ENCODE results near the gene TUBE1. TPM values are rescaled to one million over a fixed set of nuclear protein-coding genes. Genes with fewer than 3 reads are reported as not detected.

TUBE1 gene
- total RNA-seq, 1 donor from 2014 or later: 33.4 TPM

GRCh38 chr6:112118034-112118433 lies 30.8 kb upstream of the TUBE1 start:
- FAIRE-seq (no peak), DNase-seq (ENCODE audit: low read depth) (no peak)
- no peak for TF ChIP-seq CTCF (IDR thresholded peaks at IDR 0.05; ENCODE audit: insufficient read depth, low read length, severe bottlenecking)
- Histone ChIP-seq H3K36me3 (ENCODE audit: control insufficient read depth, insufficient read depth, low read length) (no peaks in the 10 kb centered on the region), H3K4me3 (ENCODE audit: low read depth, low read length) (no peak overlapping the region), H3K27me3 (ENCODE audit: control insufficient read depth, insufficient read depth, low read length) (no peaks in the 10 kb centered on the region)

GRCh38 chr6:112117554-112117953 lies 30.3 kb upstream of the TUBE1 start:
- DNase-seq (ENCODE audit: low read depth) (peak; percentile 85), FAIRE-seq (no peak)
- TF ChIP-seq CTCF (IDR thresholded peaks at IDR 0.05; ENCODE audit: insufficient read depth, low read length, severe bottlenecking): no peak
- no peak overlapping the region for H3K4me3 ChIP-seq (ENCODE audit: low read depth, low read length)
- no peaks in the 10 kb centered on the region for H3K27me3 ChIP-seq (ENCODE audit: control insufficient read depth, insufficient read depth, low read length)
- no peaks in the 10 kb centered on the region for H3K36me3 ChIP-seq (ENCODE audit: control insufficient read depth, insufficient read depth, low read length)

- Histone ChIP-seq H3K36me3 (ENCODE audit: control insufficient read depth, insufficient read depth, low read length) (no peaks in the 10 kb centered on the region), H3K4me3 (ENCODE audit: low read depth, low read length) (no peak overlapping the region), H3K27me3 (ENCODE audit: control insufficient read depth, insufficient read depth, low read length) (no peaks in the 10 kb centered on the region)
- TF ChIP-seq CTCF (IDR thresholded peaks at IDR 0.05; ENCODE audit: insufficient read depth, low read length, severe bottlenecking): peak; percentile 6
- FAIRE-seq (no peak), DNase-seq (ENCODE audit: low read depth) (no peak)
These were observed 28.9 kb upstream of the TUBE1 start for GRCh38 chr6:112116221-112116620.

- H3K27me3 ChIP-seq (ENCODE audit: control insufficient read depth, insufficient read depth, low read length): no peaks in the 10 kb centered on the region
- no peak overlapping the region for H3K4me3 ChIP-seq (ENCODE audit: low read depth, low read length)
- DNase-seq (ENCODE audit: low read depth) (no peak), FAIRE-seq (no peak)
- TF ChIP-seq CTCF (IDR thresholded peaks at IDR 0.05; ENCODE audit: insufficient read depth, low read length, severe bottlenecking): no peak
- no peaks in the 10 kb centered on the region for H3K36me3 ChIP-seq (ENCODE audit: control insufficient read depth, insufficient read depth, low read length)
These were observed 27.4 kb upstream of the TUBE1 start for GRCh38 chr6:112114577-112115223.

GRCh38 chr6:112113918-112114317 lies 26.6 kb upstream of the TUBE1 start:
- DNase-seq (ENCODE audit: low read depth) (no peak), FAIRE-seq (no peak)
- no peaks in the 10 kb centered on the region for H3K27me3 ChIP-seq (ENCODE audit: control insufficient read depth, insufficient read depth, low read length)
- no peak for TF ChIP-seq CTCF (IDR thresholded peaks at IDR 0.05; ENCODE audit: insufficient read depth, low read length, severe bottlenecking)
- H3K36me3 ChIP-seq (ENCODE audit: control insufficient read depth, insufficient read depth, low read length): no peaks in the 10 kb centered on the region
- no peak overlapping the region for H3K4me3 ChIP-seq (ENCODE audit: low read depth, low read length)

- DNase-seq (ENCODE audit: low read depth) (no peak), FAIRE-seq (no peak)
- no peak overlapping the region for H3K4me3 ChIP-seq (ENCODE audit: low read depth, low read length)
- H3K36me3 ChIP-seq (ENCODE audit: control insufficient read depth, insufficient read depth, low read length): no peaks in the 10 kb centered on the region
- TF ChIP-seq CTCF (IDR thresholded peaks at IDR 0.05; ENCODE audit: insufficient read depth, low read length, severe bottlenecking): no peak
- no peaks in the 10 kb centered on the region for H3K27me3 ChIP-seq (ENCODE audit: control insufficient read depth, insufficient read depth, low read length)
These were observed 26.1 kb upstream of the TUBE1 start for GRCh38 chr6:112113431-112113830.

Measured in bronchial epithelial cell (primary cell).